HG02938 (cell line): ENCODE results near the gene PARP6.

Experiments
- ATAC-seq: cut with Tn5 transposase; IDR thresholded peaks from one replicate; pipeline ENCODE4 v1.9.1; 2021; ENCODE audit warnings: mild to moderate bottlenecking, moderate library complexity; ENCODE audit not compliant: unreplicated experiment

Gene PARP6

DNA sequence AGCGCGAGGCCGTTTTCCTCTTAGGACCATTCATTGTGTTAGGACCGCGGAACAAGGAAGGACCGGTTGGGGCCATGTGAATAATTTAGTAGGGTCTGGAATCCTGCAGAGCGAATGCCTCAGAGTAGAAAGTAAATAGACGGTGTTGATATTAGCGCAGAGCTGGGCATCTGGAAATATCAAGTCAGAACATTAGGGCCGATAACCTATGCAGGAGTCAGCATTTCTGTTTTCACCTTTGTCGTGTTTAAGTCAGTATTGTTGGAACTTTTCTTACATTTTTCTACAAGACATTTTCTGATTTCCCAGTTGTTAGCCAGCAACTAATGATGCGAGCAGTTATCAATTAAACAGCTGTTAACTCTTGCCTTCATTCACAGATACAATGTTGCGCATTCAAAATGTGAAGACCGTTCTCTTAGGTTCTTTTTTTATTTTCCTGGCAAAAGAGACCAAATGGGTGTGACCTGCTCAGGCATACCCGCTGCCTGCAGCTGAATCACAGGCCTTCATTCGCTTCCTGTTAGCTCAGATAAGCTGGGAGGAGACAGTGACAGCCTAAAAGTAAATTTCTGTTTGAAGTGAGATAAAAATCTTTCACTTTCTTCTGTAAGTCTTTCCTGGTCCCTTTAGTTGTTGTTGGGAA lies 40.4 kb downstream of the PARP6 start:
- ATAC-seq, result no peak

DNA sequence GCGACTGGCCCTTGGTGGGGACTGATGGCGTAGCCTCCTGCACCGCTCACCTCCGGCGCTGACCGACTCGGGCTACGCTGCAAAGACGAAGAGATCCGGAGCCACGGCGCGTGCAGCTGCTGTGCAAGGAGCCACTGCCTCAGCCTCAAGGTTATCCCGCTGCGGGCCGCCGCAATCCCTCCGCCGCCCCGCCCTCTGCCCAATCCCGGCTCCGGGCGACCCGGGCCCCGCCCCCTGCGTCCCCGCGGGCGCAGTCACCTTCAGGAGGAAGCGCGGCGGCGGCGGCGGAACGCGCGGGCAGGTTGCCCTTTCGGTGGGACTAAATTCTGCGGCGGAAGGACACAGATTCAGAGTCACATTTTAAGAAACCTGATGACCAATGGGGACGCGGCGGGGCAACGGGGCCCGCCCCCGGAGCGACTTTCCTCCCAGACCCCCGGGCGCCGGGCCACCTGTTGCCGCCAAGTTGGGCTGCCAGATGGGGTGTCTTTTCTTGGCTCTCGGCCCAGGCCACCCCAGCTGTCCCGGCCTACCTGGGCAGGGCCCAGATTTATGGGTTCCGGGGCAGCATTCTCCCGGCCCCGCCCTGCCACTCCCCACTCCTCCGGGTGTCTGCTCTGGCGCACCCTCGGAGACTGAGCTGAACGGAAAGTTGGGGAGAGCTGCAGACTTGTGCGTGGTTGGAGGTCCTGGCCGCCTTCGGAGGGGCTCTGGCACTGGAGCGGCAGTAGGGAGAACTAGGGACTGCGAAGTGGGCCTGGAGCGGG lies 41.1 kb downstream of the PARP6 start, which contains the start of gene PKM:
PKM (minus strand) TSS at position 125 of the 767 bp plus-strand sequence. CDS start 12,093 bp downstream, outside the sequence.
- ATAC-seq, result peak; percentile 25

DNA sequence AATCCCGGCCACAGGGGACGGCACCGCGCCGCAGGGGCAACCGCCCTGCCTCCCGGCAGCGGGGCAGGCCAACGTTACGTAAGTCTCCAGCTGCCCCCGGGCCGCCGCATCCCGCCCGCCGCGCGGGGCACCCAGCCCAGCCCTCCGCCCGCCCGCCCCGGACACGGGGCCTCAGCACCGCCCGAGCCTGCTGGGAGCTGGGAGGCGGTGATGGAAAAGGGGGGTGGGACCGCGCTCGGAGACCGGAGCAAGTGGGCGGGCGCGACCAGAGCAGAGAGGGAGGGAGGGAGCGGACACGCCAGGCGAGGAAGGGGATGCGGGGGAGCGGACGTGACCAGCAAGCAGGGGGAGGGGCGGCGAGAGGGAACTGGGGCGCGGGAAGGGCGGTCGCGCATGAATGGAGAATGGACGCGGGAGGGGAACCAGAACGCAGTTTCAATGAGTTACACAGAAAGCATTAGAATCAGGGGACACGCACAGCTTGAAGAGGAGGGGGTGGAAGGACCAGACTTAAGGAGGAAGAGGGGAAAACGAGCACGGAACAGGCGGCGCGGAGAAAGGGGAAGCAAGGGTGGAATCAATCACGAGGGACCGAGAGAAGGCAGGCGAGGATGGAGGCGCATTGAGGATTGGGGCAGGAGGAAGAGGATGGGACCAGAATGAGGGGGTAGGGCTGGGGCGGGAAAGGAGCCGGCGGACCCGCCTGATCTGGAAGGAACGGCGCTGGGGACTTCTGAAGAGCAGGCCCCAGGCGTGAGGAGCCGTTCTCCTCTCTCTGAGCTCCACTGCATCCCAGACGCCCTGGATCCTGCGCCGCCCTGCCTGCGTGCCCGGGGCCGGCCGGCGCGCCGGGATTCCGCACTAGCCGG lies 41.9 kb downstream of the PARP6 start:
- no peak for ATAC-seq

DNA sequence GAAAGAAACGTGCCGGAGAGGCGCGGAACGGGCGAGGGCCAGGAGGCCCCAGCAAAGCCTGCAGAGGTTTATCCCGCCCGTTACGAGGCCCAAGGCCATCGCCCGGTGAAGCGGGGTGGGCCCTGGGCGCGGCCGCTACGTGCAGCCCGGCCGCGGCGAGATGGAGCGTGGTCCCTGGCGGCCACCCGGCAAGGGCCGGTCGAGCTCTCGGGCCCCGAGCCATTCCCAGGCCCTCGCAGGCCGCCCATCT lies 42.5 kb downstream of the PARP6 start:
- no peak for ATAC-seq

DNA sequence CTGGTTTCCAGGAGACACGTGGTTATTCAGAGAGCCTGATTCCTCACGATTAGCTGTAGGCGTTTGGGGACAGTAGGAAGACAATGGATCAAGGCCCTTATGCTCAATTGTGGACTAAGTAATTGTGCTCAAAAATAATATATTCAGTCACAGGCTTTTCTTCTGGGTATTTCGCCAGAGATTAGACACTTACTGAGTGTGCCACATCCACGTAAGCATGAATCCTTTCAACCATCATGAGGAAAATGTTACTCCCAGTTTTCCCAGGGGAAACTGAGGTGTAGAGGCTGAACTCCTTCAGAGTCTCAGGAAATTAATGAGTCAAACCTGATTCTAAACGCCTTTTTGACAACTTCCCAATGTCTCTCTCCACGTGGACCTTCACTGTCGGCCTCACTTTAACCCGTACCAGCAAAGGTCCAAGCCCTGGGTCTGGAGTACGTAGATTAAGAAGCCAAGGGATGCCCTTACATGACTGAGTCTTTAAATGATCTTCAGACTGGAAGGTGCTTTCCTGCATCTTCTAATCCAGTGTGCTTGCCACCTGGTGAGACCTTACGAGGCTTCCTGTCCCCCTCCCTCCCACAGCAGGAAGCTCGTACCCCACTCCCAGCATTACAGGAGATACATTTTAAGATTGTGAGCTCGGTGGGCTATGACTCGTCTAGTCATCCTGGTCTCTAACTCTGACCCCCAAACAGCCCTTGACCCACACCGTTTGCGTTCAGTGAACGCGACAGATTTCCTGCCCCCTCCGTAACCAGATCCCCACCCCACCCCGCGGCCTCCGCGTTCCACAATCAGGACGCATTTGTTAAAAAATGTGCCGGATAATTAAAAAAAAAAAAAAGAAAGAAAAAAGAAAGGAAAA lies 43.0 kb downstream of the PARP6 start:
- ATAC-seq, result no peak

DNA sequence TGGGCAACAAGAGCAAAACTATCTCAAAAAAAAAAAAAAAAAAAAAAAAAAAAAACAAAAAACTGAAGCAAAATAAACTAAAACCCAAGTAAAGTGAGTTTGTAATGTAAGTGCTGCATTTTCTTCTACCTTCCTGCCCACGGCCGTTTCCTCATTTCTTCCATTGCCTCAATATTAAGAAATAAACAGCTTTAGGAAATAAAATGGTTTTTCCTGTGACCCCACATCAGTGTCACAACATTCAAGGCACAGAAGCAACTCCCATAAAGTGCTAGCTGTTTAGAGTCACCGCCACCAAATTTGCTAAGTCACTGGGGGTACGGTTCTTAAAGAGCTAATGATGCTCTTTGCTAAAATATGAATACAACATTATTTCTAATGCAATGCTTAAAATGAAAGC lies 44.6 kb downstream of the PARP6 start:
- ATAC-seq, result no peak

DNA sequence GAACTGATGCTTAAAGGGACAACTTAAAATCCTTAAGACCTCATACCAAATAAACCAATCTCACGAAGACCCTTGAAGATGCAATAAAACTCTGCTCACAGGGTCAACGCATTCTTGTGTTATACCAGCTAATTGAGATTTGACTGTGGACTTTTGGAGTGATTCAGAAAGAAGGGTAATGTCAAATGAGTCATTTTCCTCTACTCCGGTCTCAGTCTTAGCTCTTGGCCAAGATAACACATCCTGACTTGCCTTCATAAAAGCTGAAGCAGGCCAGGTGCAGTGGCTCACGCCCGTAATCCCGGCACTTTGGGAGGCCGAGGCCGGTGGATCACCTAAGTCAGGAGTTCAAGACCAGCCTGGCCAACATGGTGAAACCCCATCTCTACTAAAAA lies 45.2 kb downstream of the PARP6 start:
- no peak for ATAC-seq

DNA sequence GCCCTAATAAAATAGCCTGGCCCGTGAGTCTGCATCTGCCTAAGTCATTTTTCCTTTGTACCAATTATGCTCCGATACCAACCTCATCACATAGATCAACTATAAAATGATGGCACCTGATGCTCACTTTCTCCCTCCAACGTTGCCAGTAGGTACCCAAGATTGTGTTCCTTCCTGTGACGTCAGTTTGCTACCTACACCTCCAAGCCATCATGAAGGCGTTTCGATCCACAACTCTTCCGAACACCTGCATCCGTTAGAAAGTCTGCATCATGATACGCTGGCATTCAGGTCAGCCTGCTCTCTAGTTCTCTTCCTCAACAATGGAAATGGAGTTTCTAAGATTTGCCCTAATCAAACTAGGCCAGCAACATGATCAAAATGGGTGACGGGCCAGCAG lies 49.1 kb downstream of the PARP6 start:
- ATAC-seq, result no peak

DNA sequence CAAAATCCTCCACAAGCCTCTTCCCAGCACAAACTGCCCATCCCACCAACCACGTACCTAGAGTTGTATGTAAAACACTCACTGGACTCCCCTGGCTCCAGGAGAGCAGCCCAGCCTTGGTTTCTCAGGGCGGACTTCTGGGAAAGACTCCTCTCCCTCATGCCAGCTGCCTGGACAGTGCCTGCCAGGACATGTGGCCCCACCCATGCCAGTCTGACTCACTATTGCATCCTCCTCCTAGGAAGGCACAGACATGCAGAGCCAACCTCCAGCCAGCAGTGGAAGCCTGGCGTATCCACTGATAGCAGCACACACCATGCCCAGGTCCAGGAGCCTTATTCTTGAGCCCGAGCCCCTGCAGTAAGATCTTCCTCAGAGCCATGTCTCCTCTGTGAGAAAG lies 50.0 kb downstream of the PARP6 start:
- ATAC-seq, result no peak

DNA sequence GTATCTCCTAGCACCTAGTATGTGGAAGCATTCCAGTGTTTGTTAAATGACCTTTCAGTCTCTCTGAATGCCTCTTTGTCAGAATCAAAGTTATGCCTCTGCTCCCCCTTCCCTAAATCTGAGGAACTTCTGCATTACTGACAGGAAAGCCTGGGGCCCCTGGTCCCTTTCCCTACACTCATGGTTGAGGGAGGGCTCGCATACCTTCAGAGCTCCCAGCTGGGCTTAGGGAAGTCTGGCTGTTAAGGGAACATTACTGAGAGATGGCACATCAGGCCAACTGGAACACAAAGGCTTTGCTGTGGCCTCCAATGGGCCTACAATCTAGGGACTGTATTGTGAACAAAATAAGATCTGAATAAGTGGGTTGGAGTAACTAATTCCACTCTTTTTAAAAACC lies 51.7 kb downstream of the PARP6 start:
- no peak for ATAC-seq

DNA sequence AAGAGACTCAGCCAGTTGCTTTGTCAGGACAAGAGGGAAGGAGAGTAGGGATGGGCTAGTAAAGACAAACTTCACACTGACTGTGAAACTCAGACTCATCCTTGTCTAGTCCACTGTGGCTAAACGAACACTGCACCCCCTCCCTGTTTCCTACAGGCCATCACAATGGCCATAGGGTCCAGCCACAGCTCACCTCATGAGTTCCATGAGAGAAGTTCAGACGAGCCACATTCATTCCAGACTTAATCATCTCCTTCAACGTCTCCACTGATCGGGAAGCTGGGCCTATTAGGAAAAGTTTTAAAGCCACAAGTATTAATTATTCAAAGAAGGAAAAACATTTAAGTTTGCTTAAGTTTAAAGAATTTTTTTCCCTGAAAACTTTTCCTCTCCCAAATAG lies 55.1 kb downstream of the PARP6 start:
- ATAC-seq, result no peak

DNA sequence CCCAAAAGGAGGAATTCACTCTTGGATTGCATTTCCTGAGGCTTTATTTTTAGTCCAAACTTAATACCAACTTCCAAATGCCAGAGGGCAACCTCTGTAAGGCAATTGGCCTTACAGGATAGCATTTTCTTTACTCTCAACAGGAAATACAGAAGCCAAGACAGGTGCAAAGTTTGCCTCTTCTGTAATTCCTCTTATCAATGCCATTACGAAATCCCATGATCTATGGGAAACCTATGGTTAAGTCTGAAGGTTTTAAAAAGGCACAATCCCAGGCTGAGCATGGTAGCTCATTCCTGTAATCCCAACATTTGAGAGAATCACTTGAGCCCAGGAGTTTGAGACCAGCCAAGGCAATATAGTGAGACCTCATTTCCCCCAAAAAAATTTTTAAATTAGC lies 56.3 kb downstream of the PARP6 start:
- no peak for ATAC-seq

DNA sequence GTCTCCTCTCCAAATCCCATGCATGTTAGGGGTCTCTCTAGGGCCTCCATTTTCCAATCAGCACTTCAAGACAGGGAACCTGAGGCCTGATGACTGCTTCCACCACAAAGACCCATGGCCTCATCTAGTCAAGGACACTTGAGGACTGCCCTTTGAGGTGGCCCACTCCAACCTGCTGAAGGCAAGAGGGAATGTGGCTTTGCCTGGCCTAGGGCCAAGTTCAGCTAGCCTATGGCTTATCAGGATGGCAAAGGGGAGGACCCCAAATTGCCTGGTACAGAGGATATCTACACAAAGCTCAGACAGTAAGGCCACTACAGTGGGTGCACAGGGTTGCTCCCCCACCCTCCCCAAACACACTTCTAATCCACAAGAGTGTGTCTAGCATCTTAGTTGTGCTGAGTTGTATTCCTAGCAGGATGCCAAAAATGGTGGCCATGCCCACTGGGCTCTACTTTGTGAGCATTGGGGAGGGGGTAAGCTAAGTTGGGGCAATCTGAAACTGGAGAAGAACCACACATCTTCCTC lies 64.7 kb downstream of the PARP6 start:
- no peak for ATAC-seq

DNA sequence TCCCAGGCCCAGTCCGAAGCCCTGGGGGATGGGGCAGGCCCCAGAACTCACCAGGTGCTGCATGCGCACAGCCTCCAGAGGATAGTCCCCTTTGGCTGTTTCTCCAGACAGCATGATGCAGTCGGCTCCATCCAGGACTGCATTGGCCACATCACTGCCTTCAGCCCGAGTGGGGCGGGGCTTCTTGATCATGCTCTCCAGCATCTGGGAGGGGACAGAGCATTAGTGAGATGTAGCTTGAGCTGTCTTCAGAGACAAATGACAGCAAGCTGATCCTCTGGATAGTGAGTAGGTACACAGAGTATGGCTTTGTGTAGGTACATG lies 65.7 kb downstream of the PARP6 start:
- ATAC-seq, result no peak

DNA sequence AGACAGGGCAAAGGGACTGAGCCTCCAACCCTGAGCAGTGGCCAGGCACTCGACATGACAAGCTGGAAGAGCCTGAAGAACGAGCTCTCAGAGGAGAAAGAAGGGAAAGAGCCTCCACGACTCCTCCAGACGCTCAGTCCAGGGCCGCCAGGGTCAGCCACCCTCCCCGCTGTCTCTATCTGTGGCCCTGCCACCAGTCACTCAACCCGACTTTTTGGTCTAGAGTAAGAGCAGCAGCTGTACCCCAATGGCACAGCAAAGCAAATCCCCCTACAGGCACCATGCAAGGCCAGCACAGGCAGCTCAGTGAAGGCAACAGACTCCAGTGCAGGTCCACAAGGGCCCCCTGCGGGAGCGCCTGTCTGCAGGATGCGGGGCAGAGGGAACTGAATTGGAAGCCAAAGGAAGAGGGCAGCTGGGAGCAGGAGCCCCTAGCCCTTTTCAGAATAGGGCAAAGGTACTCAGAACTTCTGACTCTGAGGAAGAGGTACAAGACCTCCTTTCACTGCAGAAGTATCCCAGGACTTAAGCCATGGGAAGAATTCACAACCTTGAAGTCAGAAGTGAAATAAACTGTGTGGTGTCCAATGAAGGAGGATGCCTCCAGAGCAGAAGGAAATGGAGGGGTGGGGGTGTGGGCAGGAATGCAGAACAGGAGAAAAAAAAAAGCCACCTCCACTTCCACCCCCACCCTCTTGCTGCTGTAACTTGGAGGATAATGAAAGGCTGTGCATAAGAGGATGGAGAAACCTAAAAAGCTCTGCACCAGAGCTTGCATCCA lies 66.3 kb downstream of the PARP6 start:
- ATAC-seq, result no peak

DNA sequence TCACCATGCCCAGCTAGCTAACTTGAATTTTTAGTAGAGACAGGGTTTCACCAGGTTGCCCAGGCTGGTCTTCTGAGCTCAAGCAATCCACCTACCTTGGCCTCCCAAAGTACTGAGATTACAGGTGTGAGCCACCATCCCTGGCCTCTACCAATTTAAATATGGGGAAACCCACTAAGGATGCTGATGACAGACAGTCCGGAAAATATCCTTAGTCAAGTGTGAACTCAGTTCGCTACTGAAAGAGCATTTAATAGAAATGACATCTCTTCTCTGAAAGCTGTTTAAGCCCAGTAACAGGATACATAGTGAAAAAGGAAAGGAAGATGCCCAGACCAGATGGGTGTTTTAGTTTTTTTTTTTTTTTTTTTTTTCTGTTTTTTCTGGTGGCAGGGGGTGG lies 67.1 kb downstream of the PARP6 start:
- no peak for ATAC-seq

DNA sequence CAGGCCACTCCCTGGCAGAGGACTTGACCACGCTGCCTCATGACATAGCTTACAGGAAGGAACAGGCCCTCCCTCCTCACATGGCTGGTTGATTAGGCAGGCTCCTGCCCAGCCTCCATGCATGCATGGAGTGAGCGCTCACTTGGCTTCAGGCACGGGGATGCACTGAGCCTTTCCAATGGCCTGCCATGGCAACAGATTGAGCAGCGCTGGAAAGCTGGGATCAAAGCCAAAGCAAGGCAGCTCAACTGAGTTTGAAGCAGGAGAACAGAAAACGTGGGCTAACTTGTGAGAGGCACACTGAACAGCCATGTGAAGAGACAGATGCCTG lies 68.9 kb downstream of the PARP6 start:
- ATAC-seq, result no peak

DNA sequence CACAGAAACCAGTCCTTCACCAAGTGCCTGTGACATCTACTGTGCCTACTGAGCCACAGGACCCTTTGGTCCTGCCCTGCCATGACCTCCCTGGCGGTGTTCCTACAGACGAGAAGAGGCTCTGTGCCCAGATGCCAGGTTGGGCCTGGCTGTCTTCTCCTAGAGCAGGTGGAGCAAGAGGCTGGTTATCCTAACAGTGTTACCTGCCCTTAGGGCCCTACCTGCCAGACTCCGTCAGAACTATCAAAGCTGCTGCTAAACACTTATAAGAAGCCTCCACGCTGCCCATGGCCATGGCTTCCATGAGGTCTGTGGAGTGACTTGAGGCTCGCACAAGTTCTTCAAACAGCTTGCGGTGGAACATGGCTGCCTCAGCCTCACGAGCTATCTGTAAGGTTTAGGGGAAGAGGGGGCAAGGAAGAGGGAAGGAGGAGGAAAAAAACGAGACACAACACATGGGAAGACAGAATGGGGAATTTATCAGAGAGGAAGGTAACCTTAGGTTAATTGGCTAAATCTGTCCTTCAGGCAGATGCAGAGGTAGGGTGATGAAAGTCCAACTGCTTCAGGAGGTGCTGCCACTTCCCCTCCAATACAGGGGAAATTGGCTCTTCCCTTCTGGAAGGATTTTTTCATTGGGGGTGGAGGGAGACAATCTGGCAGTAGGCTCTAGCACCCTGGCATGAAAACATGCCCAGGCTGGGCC lies 69.4 kb downstream of the PARP6 start:
- no peak for ATAC-seq

DNA sequence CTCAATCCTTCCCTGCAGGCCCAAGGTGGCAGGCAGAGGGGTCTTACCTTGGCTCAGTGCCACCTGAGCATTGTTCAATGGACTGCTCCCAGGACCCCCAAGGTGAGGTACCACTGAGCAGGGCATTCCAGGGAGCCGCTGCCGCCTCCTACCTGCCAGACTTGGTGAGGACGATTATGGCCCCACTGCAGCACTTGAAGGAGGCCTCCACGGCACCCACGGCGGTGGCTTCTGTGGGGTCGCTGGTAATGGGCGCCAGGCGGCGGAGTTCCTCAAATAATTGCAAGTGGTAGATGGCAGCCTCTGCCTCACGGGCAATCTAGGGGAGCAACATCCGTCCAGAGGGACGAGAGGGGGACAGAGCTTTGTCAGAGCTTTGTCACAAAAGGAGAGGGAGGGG lies 70.1 kb downstream of the PARP6 start:
- no peak for ATAC-seq
